A673 (cell line): ENCODE data around the gene CUX1. TPM values are rescaled to one million over a fixed set of nuclear protein-coding genes. Genes with fewer than 3 reads are reported as not detected.

Source experiments
- BruUV-seq: library from RNA; stranded (reverse); fragments of 400-500 nt; replicated peaks from 2 replicates; lab custom pipeline; 2021; lab: Mats Ljungman, UMichigan
- CTCF ChIA-PET: fragments of 300-600 bp; sonication (Branson Sonifier 250); formaldehyde crosslinking; loops from one replicate; lab custom pipeline; 2022; ENCODE audit warnings: antibody characterized with exemption; lab: Charles Lee
- POLR2A ChIA-PET: fragments of 300-600 bp; sonication (Branson Sonifier 250); formaldehyde crosslinking; loops from one replicate; lab custom pipeline; 2022; ENCODE audit warnings: antibody characterized with exemption; ENCODE audit not compliant: low non-redundant PET; lab: Charles Lee
- DNase-seq: peaks from one replicate; pipeline ENCODE4 v3.0.0-alpha.2; 2015; ENCODE audit warnings: low spot score
- H3K27ac ChIP-seq: fragments of 200-600 bp; sonication (generic); 2 replicates; pipeline ENCODE4 v1.5.1; 2016; ENCODE audit warnings: mixed run types, low read depth, mild to moderate bottlenecking, mixed read lengths, antibody characterized with exemption, low read length; ENCODE audit not compliant: poor library complexity, severe bottlenecking
- H3K27me3 ChIP-seq: fragments of 200-600 bp; sonication (generic); replicated peaks from 2 replicates; pipeline ENCODE4 v1.6.1; 2017; ENCODE audit warnings: mixed run types, low read depth, mild to moderate bottlenecking, mixed read lengths, antibody characterized with exemption, low read length; ENCODE audit not compliant: insufficient read depth, poor library complexity
- H3K36me3 ChIP-seq: fragments of 200-600 bp; sonication (generic); 2 replicates; pipeline ENCODE4 v1.6.1; 2016; ENCODE audit warnings: mixed run types, mild to moderate bottlenecking, mixed read lengths, antibody characterized with exemption, low read length; ENCODE audit not compliant: insufficient read depth, poor library complexity, severe bottlenecking
- H3K4me1 ChIP-seq: fragments of 200-600 bp; sonication (generic); 2 replicates; pipeline ENCODE4 v1.6.1; 2017; ENCODE audit warnings: mixed run types, mild to moderate bottlenecking, mixed read lengths, antibody characterized with exemption, low read length; ENCODE audit not compliant: insufficient read depth, poor library complexity, severe bottlenecking
- H3K4me3 ChIP-seq: fragments of 200-600 bp; sonication (generic); 2 replicates; pipeline ENCODE4 v1.5.1; 2016; ENCODE audit warnings: low read depth, mixed run types, mild to moderate bottlenecking, mixed read lengths, low read length; ENCODE audit not compliant: poor library complexity, severe bottlenecking
- H3K9me3 ChIP-seq: fragments of 200-600 bp; sonication (generic); 2 replicates; pipeline ENCODE4 v1.6.1; 2016; ENCODE audit warnings: mixed run types, low read depth, mild to moderate bottlenecking, mixed read lengths, antibody characterized with exemption, low read length; ENCODE audit not compliant: poor library complexity, severe bottlenecking
- EZH2 ChIP-seq: fragments of 200-600 bp; sonication (generic); IDR thresholded peaks from 2 replicates; pipeline ENCODE4 v1.6.1; 2017; ENCODE audit warnings: borderline replicate concordance, low read depth, mild to moderate bottlenecking, mixed read lengths, antibody characterized with exemption, low read length; ENCODE audit not compliant: poor library complexity, severe bottlenecking
- intact Hi-C: fragments of 100-400 bp; cut with micrococcal nuclease; formaldehyde crosslinking; loops from one replicate; pipeline ENCODE4 v1.10.0; 2022; ENCODE audit not compliant: unreplicated experiment
- total RNA-seq: library from RNA; stranded (reverse); gene quantifications from 2 replicates; pipeline ENCODE4 v1.2.3, GENCODE V29; 2021
- TF ChIP-seq, protein P1 (sequence below): fragments of 300-800, 200-600 bp; sonication (generic); conservative IDR thresholded peaks from 2 replicates; pipeline ENCODE4 v1.5.1; 2017; ENCODE audit warnings: low read depth, mild to moderate bottlenecking, antibody characterized with exemption, low read length, moderate library complexity, mixed read lengths

The CUX1 gene
- total RNA-seq, 1 experiment from 2014 or later = 49.4 TPM

DNA sequence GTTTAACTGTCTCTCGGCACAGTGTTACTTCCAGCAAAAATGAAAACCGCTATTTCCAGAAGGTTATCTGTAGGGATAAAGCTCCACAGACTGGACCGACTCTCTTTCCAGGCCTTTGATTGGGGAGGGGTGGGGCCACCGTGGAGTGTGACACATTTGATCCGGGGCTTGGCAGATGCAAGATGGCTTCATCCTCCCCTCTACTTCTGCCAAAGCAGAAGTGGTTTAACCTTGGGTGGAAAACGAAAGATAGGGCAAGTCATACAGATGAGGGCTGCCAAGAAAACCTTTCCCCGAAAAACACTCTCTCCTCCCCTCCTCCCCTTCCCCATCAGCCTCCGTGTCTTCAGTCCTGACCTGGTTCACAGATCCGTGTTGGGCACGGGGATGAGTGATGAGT lies 329.6 kb downstream of the CUX1 start:
- ChIA-PET CTCF (no interaction called here), POLR2A (no interaction called here)
- H3K36me3 ChIP-seq = no peaks in the 10 kb centered on the region
- H3K4me3 ChIP-seq = no peak overlapping the region
- H3K9me3 ChIP-seq = no peaks in the 10 kb centered on the region
- intact Hi-C loops = no loop called here
- no peak for DNase-seq
- H3K4me1 ChIP-seq = no peaks in the 10 kb centered on the region
- TF ChIP-seq, protein P1, sequence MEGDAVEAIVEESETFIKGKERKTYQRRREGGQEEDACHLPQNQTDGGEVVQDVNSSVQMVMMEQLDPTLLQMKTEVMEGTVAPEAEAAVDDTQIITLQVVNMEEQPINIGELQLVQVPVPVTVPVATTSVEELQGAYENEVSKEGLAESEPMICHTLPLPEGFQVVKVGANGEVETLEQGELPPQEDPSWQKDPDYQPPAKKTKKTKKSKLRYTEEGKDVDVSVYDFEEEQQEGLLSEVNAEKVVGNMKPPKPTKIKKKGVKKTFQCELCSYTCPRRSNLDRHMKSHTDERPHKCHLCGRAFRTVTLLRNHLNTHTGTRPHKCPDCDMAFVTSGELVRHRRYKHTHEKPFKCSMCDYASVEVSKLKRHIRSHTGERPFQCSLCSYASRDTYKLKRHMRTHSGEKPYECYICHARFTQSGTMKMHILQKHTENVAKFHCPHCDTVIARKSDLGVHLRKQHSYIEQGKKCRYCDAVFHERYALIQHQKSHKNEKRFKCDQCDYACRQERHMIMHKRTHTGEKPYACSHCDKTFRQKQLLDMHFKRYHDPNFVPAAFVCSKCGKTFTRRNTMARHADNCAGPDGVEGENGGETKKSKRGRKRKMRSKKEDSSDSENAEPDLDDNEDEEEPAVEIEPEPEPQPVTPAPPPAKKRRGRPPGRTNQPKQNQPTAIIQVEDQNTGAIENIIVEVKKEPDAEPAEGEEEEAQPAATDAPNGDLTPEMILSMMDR = no peak
- TF ChIP-seq EZH2 = no peak
- H3K27ac ChIP-seq = no peak overlapping the region
- BruUV-seq = no TSS peak
- H3K27me3 ChIP-seq = no peaks in the 10 kb centered on the region

DNA sequence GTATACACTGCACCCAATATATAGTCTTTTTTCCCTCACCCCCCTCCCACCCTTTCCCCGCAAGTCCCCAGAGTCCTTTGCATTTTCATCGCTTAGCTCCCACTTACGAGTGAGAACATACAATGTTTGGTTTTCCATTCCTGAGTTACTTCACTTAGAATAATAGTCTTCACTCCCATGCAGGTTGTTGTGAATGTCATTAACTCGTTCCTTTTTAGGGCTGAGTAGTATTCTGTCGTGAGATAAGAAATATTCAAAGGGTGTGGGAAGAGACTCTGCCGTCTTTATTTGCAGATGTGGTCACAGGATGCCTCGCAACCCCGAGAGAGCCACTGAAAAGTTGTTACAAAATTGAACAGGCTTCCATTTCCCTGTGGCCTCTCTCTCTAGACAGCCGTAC lies 331.4 kb downstream of the CUX1 start:
- no TSS peak for BruUV-seq
- Histone ChIP-seq H3K27me3 (no peaks in the 10 kb centered on the region), H3K36me3 (no peaks in the 10 kb centered on the region), H3K27ac (no peak overlapping the region), H3K4me1 (no peaks in the 10 kb centered on the region), H3K9me3 (no peaks in the 10 kb centered on the region), H3K4me3 (no peak overlapping the region)
- CTCF ChIA-PET = no interaction called here
- no peak for DNase-seq
- intact Hi-C loops = no loop called here
- POLR2A ChIA-PET = no interaction called here
- TF ChIP-seq, protein P1 = no peak
- no peak for TF ChIP-seq EZH2

DNA sequence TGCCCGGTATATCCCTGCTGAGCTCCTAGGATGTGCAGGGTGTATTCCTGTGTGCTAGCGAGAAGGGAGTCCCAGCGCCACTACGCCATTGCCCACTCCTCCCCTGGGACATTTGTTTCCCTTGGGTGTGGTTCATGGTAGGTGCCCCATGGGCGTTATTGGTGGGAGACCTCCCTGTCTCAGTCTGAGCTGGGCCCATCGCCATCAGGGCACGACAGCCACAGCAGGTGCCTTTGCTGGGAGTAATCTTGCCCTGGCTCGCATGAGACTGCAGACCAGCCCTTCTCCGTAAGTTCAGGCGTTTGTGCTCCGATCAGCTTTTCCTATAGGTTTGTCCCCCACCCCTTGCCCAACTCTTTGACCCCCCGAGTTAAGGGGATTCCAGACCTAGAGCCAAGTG lies 332.0 kb downstream of the CUX1 start:
- BruUV-seq = no TSS peak
- H3K36me3 ChIP-seq = no peaks in the 10 kb centered on the region
- H3K4me3 ChIP-seq = no peak overlapping the region
- H3K27ac ChIP-seq = no peak overlapping the region
- no peaks in the 10 kb centered on the region for H3K9me3 ChIP-seq
- CTCF ChIA-PET = no interaction called here
- DNase-seq = no peak
- no peaks in the 10 kb centered on the region for H3K4me1 ChIP-seq
- H3K27me3 ChIP-seq = no peaks in the 10 kb centered on the region
- POLR2A ChIA-PET = no interaction called here
- TF ChIP-seq, protein P1 = no peak
- no peak for TF ChIP-seq EZH2
- intact Hi-C loops = no loop called here
